Activated gamma-delta T cell (primary cell): ENCODE results near the gene HOMER1.
"Not testable (repeated sequence)": the region's sequence is repeated elsewhere in the genome, so short reads cannot be mapped to it uniquely, and the experiment has no call there.

Experiments used
- DNase-seq: peaks from one replicate; lab custom pipeline; 2025; lab: John Stamatoyannopoulos, UW

Gene HOMER1

DNA sequence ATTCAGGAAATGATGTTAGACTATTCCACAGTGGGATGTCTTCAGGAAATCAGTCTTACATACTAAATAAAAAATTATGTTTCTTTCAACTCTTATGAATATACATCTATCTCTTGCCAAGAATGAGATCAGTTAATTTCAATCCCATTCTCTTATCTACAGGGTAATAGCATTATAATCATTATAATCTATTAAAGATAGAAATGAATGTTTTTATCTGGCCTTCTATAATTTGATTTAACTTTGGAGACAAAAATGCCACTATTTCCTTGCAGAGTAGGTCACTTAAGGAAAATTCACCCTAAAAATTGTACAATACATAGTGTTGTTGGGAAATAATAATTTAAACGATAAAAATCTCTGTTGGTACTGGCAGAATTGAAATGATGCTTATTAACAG is 96.4 kb downstream of the HOMER1 start:
- DNase-seq = no peak

- DNase-seq = no peak
These were observed 97.4 kb downstream of the HOMER1 start for GRCh38 chr5:79416499-79416898.

- no peak for DNase-seq
These were observed 100.8 kb downstream of the HOMER1 start for GRCh38 chr5:79413112-79413511.

GRCh38 chr5:79408028-79408427 is 105.9 kb downstream of the HOMER1 start:
- no peak for DNase-seq

DNA sequence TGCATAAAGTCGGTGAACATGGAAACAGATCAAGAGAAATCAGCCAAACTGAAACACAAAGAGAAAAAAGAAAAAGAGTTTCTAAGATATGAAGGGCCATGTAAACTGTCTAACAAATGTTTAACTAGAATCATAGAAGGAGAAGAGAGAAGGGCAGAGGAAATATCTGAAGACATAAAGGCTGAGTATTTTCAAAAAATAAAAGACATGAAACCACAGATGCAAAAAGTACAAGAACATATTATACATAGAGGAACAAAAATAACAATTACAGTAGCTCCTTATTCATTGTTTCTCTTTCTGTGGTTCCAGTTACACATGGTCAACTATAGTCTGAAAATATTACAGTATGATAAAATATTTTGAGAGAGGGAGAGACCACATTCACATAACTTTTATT is 106.3 kb downstream of the HOMER1 start:
- no peak for DNase-seq

DNA sequence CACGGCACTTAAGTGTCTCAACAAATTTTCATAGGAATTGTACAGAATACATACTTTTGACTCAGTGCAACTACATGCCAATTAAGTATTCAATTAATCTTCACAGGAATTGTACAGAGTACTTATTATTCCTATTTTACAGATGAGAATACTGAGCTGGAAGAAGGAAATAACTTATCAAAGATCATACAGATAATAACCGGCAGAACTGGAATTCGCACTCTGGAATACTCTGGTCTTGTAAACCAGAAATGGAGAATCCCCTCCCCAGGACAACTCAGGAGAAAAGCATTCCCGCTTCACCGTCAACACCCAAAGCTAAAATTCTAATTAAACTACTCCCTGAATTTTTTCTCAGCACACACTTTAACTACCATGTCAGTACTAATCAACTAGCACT is 112.7 kb downstream of the HOMER1 start:
- no peak for DNase-seq

- DNase-seq = no peak
These were observed 114.9 kb downstream of the HOMER1 start for GRCh38 chr5:79399046-79399445.

DNA sequence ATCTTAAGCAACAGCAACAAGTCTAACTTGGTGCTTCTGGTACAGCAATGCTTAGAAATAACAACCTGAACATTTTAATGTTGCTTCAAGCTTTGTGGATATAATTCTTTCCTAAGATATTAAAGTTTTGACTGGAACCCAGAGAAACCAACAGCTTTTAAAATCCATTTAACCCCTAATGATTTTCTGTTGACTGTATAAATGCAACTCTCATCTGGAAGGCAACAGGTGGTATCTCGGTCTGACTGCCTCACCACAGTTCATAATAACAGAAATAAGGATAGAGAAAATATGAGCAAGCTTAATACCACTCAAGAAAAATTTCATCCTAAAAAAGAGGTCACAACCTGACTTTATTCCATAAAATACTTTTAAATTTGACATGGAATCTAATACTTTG is 116.9 kb downstream of the HOMER1 start:
- no peak for DNase-seq

DNA sequence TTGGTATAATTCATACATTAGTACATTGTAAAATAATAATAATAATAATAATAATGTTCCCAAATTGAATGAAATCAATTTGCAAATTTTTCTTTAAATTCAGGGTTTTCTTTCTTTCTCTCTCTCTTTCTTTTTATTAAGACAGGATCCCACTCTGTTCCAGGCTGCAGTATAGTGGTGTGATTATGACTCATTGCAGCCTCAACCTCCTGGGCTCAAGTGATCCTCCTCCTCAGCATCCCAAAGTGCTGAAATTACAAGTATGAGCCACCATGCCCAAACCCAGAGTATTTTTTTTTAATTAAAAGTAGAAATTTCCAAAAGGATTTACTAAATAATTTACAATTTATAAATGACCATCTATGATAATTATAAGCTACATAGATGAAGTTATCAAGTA is 117.7 kb downstream of the HOMER1 start:
- no peak for DNase-seq

DNA sequence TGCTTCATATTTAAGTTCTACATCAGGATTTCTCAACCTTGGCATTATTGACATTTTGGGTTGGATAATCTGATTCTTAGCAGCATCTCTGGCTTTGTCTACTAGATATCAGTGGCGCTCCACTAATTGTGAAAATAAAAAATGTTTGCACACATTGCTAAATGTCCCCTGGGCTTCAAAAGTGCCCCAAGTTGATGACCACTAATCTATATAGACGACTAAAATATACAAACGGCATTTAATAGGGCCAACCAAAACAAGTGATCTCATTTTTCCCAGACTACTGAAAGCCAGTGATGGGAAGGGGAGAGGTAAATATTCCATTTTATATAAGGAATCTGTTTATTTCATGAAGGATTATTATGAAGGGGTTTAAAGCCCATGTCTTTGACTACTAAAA is 118.6 kb downstream of the HOMER1 start:
- DNase-seq = no peak

DNA sequence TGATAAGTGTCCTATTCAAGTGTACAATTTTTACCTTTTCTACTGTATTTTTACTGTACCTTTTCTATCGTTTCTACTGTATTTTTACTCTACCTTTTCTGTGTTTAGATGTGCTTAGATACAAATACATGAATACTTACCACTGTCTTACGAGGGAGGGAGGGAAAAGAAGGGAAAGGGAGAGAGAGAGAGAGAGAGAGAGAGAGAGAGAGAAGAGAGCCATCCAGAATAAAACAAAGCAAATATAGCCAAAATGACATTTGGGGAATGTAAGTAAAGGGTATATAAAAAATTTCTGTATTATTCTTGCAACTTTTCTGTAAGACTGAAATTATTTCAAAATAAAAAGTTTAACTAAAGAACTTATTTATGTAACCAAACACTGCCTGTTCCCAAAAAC is 121.2 kb downstream of the HOMER1 start:
- no peak for DNase-seq

DNA sequence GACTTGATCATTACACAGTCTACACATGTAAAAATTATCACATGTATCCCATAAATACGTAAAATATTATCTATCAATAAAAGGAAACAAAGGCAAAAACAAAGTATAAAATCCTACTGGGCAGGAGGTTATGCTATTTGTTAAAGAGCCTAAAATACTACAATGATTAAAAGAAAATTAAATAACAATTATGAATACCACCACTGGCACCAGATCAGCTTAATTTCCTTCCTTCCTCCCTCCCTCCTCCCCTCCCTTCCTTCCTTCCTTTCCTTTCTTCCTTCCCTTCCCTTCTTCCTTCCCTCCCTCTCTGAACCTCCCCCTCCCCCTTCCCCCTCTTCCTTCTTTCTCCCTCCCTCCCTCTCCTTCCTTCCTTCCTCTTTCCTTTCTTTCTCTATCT is 127.3 kb downstream of the HOMER1 start:
- no peak for DNase-seq

DNA sequence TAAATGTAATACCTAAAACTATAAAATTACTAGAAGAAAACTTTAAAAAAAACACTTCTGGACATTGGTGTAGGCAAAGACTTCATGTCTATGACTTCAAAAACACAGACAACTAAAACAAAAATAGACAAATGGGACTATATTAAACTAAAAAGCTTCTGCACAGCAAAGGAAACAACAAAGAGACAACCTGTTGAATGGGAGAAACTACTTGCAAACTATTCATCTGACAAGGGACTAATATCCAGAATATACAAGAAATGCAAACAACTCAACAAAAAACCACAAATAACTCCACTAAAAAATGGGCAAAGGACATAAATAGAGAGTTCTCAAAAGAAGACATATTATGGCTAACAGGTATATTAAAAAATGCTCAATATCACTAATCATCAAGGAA is 128.8 kb downstream of the HOMER1 start:
- not testable (repeated sequence) for DNase-seq

DNA sequence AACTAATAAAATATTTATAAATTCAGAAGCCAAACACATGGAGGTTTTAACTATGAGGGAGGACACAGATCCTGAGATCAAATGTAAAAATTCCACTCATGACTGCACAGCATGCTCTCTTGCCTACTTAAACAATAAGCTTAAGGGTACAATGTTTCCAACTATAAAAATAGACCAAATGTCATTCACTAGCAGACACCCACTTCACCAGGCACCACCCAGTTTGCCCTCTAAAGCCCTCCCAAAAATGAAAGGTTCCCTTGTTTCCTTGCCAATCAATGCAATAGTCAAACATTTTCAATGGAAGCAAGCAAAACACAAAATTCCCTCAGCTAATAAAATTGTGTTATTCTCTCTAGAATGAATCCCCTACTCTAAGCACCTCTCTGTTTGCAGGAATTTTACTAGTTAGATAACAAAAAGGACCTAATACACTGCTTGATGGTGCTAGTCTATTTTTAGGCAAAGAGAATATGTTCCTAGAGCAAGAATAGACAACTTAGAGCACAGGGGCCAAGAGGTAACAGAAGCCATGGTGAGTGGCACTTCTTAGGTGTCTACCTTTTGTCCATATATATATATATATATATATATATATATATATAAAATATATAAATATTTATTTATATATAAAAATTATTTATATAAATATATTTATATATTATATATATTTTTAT is 135.3 kb downstream of the HOMER1 start:
- no peak for DNase-seq

- DNase-seq = no peak
These were observed 156.5 kb downstream of the HOMER1 start for GRCh38 chr5:79357398-79357797.

- no peak for DNase-seq
These were observed 164.1 kb downstream of the HOMER1 start for GRCh38 chr5:79349881-79350280.

DNA sequence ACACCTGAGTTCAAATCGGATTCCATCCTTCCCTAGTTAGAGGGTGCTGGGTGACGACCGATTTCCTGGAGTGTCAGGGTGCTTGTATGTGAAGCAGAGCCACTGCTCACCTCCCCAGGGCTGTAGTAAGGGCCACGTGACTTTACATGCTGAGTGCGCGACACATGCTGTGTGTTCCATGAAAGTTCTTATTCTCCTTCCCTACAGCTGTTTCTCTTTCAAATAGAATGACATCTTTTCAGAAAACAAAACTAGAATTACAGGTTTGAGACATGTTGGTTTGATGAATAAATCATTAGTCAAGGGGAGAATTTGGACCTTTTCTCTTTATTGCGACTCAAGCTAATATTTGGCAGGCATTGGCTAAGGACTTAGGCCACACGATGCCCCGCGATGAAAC is 164.9 kb downstream of the HOMER1 start:
- DNase-seq = no peak

DNA sequence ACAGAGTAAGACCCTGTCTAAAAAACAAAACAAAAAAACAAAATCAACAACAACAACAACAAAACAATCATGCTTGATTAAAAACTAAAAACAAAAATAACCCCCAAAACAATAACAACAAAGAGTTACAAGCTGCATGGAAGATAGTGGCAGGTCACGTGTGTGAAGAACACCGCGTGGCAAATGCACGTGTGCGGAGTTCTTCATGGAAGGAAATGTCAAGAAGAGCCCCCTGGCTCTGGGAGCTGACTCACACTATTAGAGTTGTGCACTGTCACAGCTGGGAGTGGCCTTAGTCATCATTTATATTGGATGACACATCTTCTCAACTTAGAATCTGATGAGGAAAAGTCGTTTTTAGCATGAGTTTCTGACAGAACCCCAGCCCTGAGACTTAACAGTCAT is 167.5 kb downstream of the HOMER1 start:
- DNase-seq = no peak

DNA sequence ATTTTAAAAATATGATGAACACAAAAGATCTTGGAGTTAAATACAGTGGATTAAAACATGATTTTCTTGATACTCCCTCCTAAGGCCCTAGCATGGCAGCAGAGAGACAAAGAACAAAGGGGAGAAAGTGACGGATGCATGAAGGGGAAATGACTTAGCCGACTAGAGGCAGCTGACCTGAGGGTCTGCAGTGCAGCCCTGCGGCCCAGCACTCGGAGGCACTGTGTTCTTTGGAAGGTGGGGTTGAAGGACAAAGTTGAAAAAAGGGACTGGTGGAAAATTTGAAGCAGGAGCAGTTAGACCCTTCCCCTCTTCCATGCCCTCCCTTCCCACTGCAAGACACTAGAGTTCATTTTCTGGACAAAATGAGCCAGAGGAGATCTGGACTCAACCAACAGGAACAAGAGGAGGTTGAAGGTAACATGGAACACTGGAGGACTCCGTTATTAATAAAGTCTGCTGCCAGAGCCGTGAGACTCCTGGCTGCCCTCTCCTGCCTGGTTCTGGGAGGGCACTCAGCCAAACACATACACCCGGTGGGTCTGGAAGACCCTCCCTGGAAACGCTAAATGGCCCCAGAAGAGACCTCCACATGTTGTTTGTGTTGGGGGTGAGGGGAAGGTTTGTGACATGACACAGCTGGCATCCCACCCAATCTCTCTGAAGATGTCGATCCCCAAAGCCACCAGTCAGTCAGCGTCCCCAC is 179.9 kb downstream of the HOMER1 start:
- DNase-seq = no peak

DNA sequence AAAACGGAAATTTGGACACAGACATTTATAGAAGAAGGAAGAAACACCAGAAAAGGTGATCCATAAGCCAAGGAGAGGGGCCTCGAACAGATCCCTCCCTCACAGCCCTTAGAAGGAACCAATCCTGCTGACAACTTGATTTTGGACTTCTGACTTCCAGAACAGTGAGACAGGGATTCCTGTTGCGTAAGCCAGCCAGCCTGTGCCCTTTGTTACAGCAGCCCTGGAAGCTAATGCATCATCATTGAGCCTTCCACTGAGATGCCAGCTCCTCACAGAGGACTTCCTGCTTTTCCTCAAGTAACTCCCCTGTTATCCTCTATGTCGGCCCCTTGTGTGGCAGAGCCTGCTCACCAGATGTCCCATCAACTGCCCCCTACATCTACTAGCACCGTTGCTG is 183.9 kb downstream of the HOMER1 start:
- DNase-seq = no peak

- DNase-seq = no peak
These were observed 184.5 kb downstream of the HOMER1 start for GRCh38 chr5:79329453-79329852.
